GM12865 (cell line): ENCODE data around the gene IGFBPL1.

Experiments used
- DNase-seq: peaks from one replicate; pipeline ENCODE4 v3.0.0; 2010; ENCODE audit warnings: low read depth
- H3K4me3 ChIP-seq: 2 replicates; pipeline ENCODE4 v1.5.1; 2011; ENCODE audit warnings: mild to moderate bottlenecking, low read depth, low read length, control low read depth
- CTCF ChIP-seq: IDR thresholded peaks from 2 replicates; pipeline ENCODE4 v1.5.1; 2011; ENCODE audit warnings: low read length, control low read depth, low read depth, inconsistent platforms; ENCODE audit not compliant: insufficient read depth; ENCODE audit errors: missing control alignments

IGFBPL1 gene

GRCh38 chr9:38375572-38375963 is 48.7 kb downstream of the IGFBPL1 start:
- no peak for TF ChIP-seq CTCF

GRCh38 chr9:38374847-38375571 is 49.2 kb downstream of the IGFBPL1 start:
- TF ChIP-seq CTCF: no peak
- no peak for DNase-seq
- no peak overlapping the region for H3K4me3 ChIP-seq

More at GRCh38 chr9:38375572-38375963, 48.7 kb downstream of the IGFBPL1 start:
- H3K4me3 ChIP-seq: no peak overlapping the region
- no peak for DNase-seq

DNA sequence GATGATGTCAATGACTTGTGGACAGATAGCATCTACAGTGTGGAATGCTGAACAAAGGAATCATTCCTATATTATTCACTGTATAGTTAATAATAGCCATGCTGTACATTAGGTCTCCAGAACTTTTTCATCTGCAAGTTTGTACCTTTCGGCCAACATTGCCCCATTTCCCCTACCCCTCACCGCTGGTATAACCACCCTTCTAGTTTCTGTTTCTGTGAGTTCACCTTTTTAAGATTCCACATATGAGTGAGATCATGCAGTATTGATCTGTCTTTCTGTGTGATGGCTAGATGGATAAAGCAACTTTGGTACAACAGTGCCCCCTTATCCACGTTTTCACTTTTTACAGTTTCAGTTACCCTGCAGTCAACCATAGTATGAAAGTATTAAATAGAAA is 50.6 kb downstream of the IGFBPL1 start:
- no peak for TF ChIP-seq CTCF
- no peak for DNase-seq
- H3K4me3 ChIP-seq: no peak overlapping the region

DNA sequence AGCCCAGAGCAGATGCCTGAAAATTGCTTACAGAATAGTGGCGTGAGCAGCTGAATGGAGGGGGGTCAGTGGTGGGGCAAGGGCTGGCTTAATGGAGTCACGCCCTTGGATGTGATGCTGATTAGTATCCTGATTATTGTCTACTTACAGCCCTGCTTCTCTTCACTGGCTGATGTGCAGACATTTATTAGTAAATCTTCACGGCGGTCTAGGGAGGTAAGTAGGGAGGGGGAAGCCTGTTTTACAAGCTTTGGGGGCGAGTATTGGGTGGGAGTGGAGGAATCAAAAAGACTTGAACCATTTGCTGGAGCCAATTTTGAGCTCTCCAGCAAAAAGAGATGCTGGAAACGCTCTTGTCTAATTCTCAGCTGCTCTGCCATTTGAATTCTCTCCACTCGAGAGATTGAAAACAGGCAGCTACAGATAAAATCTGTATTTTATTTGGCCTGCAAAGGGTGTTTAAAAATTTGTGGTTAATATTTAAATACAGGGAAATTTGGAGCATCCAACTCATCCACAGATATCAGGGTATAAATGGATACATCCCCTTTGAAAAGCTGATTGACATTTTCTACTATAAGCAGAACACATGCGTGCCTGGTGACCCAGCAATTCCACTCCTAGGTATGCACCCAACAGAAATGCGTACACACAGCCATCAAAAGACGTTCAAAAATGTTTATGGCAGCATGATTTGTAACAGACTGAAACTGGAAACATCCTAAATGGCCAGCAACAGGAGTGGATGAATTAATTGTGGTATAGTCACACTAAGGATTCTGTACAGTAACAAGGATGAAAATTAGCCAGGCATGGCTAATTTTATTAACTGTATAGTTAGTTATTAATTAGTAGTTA is 51.3 kb downstream of the IGFBPL1 start:
- no peak for DNase-seq
- no peak for TF ChIP-seq CTCF
- H3K4me3 ChIP-seq: no peak overlapping the region

- DNase-seq: peak; percentile 70
Observed at GRCh38 chr9:38371495-38371894, 52.8 kb downstream of the IGFBPL1 start.

GRCh38 chr9:38370176-38370575 is 54.1 kb downstream of the IGFBPL1 start:
- DNase-seq: no peak
- no peak for TF ChIP-seq CTCF
- H3K4me3 ChIP-seq: no peak overlapping the region

More at GRCh38 chr9:38371495-38371894, 52.8 kb downstream of the IGFBPL1 start:
- no peak overlapping the region for H3K4me3 ChIP-seq
- peak; percentile 41 for TF ChIP-seq CTCF

GRCh38 chr9:38368731-38369130 is 55.5 kb downstream of the IGFBPL1 start:
- no peak for TF ChIP-seq CTCF
- H3K4me3 ChIP-seq: no peak overlapping the region
- DNase-seq: no peak
